Adipocyte (in vitro differentiated cells): ENCODE results near the gene UTP15.

Experiments used
- DNase-seq: peaks from one replicate; pipeline ENCODE4 v3.0.0-alpha.2; 2015; ENCODE audit warnings: low read depth
- H3K27me3 ChIP-seq: replicated peaks from 2 replicates; pipeline ENCODE4 v1.7.0; 2013; ENCODE audit warnings: mild to moderate bottlenecking, low read length, moderate library complexity; ENCODE audit not compliant: control insufficient read depth, insufficient read depth
- H3K36me3 ChIP-seq: 2 replicates; pipeline ENCODE4 v1.7.0; 2013; ENCODE audit warnings: low read length, mild to moderate bottlenecking, moderate library complexity; ENCODE audit not compliant: control insufficient read depth, insufficient read depth, severe bottlenecking
- H3K4me1 ChIP-seq: 2 replicates; pipeline ENCODE4 v1.7.0; 2013; ENCODE audit warnings: mild to moderate bottlenecking, low read length, moderate library complexity; ENCODE audit not compliant: control insufficient read depth, insufficient read depth
- H3K4me3 ChIP-seq: 2 replicates; pipeline ENCODE4 v1.7.0; 2013; ENCODE audit warnings: mild to moderate bottlenecking, low read length, moderate library complexity
- H3K9ac ChIP-seq: 2 replicates; pipeline ENCODE4 v1.7.0; 2013; ENCODE audit warnings: mild to moderate bottlenecking, low read length, moderate library complexity
- H3K9me3 ChIP-seq: 2 replicates; pipeline ENCODE4 v1.7.0; 2013; ENCODE audit warnings: mild to moderate bottlenecking, low read length, moderate library complexity; ENCODE audit not compliant: control insufficient read depth

Gene UTP15

DNA sequence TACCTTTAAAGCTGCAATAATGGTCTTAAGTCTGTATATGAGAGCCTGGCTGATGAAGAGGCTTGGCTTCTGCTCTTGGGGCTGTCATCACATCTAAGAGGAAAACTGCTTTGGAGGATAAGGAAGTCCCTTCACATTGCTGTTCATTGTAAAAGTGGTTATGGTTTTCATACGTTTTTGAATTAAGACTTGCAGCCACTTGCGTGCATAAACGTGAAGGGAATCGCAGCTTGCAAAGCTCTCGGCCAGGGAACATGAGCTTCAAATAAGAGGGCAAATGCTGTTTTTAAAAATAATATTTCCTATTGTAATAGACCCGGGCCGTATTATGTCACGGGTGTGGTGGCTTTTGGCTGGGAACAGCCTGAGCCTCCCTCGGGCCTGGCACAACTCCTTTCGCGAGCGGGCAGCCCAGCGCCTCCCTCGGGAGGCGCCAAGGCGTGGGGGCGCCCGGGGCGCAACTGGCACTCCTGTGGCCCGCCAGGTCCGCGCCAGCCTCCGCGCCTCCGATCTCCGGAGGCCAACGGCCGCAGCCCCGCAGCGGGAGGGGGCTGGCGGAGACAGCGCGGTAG lies 59.9 kb downstream of the UTP15 start:
- peaks cover 7% of the 10 kb centered on the region for H3K27me3 ChIP-seq
- H3K4me1 ChIP-seq: peaks cover 5% of the 10 kb centered on the region
- DNase-seq: no peak
- H3K9ac ChIP-seq: peak overlapping the region; percentile 79
- peak overlapping the region; percentile 81 for H3K4me3 ChIP-seq
- no peaks in the 10 kb centered on the region for H3K9me3 ChIP-seq
- H3K36me3 ChIP-seq: no peaks in the 10 kb centered on the region

GRCh38 chr5:73625944-73626811 lies 60.6 kb downstream of the UTP15 start, which contains the start of gene ARHGEF28:
TSS of gene ARHGEF28 (plus strand) at chr5:73626196. CDS start at chr5:73684852, 58,656 bp downstream.
- Histone ChIP-seq H3K9me3 (no peaks in the 10 kb centered on the region), H3K4me3 (peak within 1 kb of the TSS; percentile 84), H3K9ac (peak within 1 kb of the TSS; percentile 79), H3K4me1 (peaks cover 5% of the 10 kb centered on the region), H3K36me3 (no peaks in the 10 kb centered on the region), H3K27me3 (peaks cover 8% of the 10 kb centered on the region)
- DNase-seq: peak; percentile 85

GRCh38 chr5:73626814-73627313 lies 61.3 kb downstream of the UTP15 start:
- peaks cover 8% of the 10 kb centered on the region for H3K27me3 ChIP-seq
- no peaks in the 10 kb centered on the region for H3K36me3 ChIP-seq
- no peak for DNase-seq
- no peaks in the 10 kb centered on the region for H3K9me3 ChIP-seq
- H3K9ac ChIP-seq: peak overlapping the region; percentile 78
- H3K4me3 ChIP-seq: peak overlapping the region; percentile 84
- peaks cover 5% of the 10 kb centered on the region for H3K4me1 ChIP-seq

DNA sequence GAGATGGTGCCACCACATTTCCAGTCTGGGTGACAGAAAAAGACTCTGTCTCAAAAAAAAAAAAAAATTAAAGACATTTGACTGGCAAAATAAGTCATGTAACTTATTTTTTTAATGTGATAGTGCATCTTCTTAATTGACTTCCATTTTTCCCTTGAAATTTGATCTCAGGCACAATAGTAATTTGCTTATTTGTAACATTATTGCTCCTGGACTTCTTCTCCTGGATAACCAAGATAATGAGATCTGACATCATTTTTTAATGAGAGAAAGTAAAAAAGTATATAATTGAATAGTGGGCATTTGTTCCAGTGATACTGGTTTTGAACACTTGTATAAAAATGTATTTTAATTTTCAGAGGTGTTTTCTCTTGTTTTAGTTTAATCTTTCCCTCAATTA lies 63.9 kb downstream of the UTP15 start:
- Histone ChIP-seq H3K4me3 (no peak overlapping the region), H3K27me3 (peaks cover 8% of the 10 kb centered on the region), H3K36me3 (no peaks in the 10 kb centered on the region), H3K9ac (no peak overlapping the region), H3K4me1 (peaks cover 5% of the 10 kb centered on the region), H3K9me3 (no peaks in the 10 kb centered on the region)
- no peak for DNase-seq

DNA sequence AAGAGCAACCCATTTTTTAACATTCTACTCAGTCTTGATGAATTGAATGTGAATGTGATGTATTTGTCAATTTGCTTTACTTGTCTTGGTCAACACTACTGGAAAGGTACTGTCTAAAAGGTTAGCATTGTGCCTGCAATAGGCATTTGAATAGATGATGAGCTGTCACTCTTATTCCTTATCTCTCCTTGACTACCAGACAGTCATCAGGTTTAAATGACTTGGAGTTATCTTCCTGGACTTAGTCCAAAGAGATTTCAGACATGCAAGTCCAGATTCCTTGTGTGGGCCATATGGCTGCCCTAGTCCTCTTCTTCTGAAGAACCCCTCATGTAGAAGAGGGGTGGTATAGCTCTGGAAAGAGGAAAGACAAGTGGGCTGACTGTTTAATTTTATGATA lies 65.2 kb downstream of the UTP15 start:
- no peak for DNase-seq
- peaks cover 8% of the 10 kb centered on the region for H3K27me3 ChIP-seq

GRCh38 chr5:73631500-73631899 lies 66.0 kb downstream of the UTP15 start:
- Histone ChIP-seq H3K4me3 (no peak overlapping the region), H3K4me1 (no peaks in the 10 kb centered on the region), H3K36me3 (no peaks in the 10 kb centered on the region), H3K27me3 (peaks cover 8% of the 10 kb centered on the region), H3K9me3 (no peaks in the 10 kb centered on the region), H3K9ac (no peak overlapping the region)
- no peak for DNase-seq

More for the DNA sequence above, 65.2 kb downstream of the UTP15 start:
- Histone ChIP-seq H3K4me1 (no peaks in the 10 kb centered on the region), H3K9me3 (no peaks in the 10 kb centered on the region), H3K4me3 (no peak overlapping the region), H3K36me3 (no peaks in the 10 kb centered on the region), H3K9ac (no peak overlapping the region)
